Liver (tissue), 9 donors: ENCODE data around the gene HIF3A. TPM values are rescaled to one million over a fixed set of nuclear protein-coding genes. Genes with fewer than 3 reads are reported as not detected.

Experiments used
- DNase-seq: peaks from one replicate; pipeline ENCODE4 v3.0.0-alpha.2; 2017; ENCODE audit warnings: low spot score
- H3K27ac ChIP-seq, 2 donors: one replicate each; pipeline ENCODE4 v1.7.0; 2013; ENCODE audit warnings: inconsistent platforms in 2 of 2, low read length in 2 of 2, control low read depth in 1 of 2, low read depth in 1 of 2, mild to moderate bottlenecking in 1 of 2
- H3K27me3 ChIP-seq, 4 donors: one replicate each; pipeline versions ENCODE4 v1.6.1 to v1.7.0; 2013; ENCODE audit warnings: low read length in 3 of 4, inconsistent platforms in 1 of 4, mild to moderate bottlenecking in 1 of 4, moderate library complexity in 1 of 4; ENCODE audit not compliant: control insufficient read depth in 4 of 4, insufficient read depth in 4 of 4
- H3K36me3 ChIP-seq, 4 donors: one replicate each; pipeline versions ENCODE4 v1.6.1 to v1.7.0; 2013; ENCODE audit warnings: low read length in 3 of 4, mild to moderate bottlenecking in 3 of 4, low read depth in 1 of 4, moderate library complexity in 1 of 4; ENCODE audit not compliant: control insufficient read depth in 4 of 4, insufficient read depth in 3 of 4
- H3K4me1 ChIP-seq, 4 donors: one replicate each; pipeline versions ENCODE4 v1.6.1 to v1.7.0; 2013; ENCODE audit warnings: low read length in 3 of 4, mild to moderate bottlenecking in 3 of 4, moderate library complexity in 1 of 4; ENCODE audit not compliant: control insufficient read depth in 4 of 4, insufficient read depth in 4 of 4
- H3K4me3 ChIP-seq, 3 donors: one replicate each; pipeline versions ENCODE4 v1.6.1 to v1.7.0; 2013; ENCODE audit warnings: low read length in 3 of 3, control low read depth in 1 of 3, low read depth in 1 of 3, mild to moderate bottlenecking in 1 of 3
- H3K9ac ChIP-seq, 2 donors: one replicate each; pipeline ENCODE4 v1.7.0; 2013; ENCODE audit warnings: low read length in 2 of 2, mild to moderate bottlenecking in 2 of 2, moderate library complexity in 2 of 2, control low read depth in 1 of 2, low read depth in 1 of 2
- H3K9me3 ChIP-seq, 4 donors: one replicate each; pipeline versions ENCODE4 v1.6.1 to v1.7.0; 2013; ENCODE audit warnings: low read length in 3 of 4; ENCODE audit not compliant: control insufficient read depth in 4 of 4
- EGR1 ChIP-seq, 2 donors: IDR thresholded peaks; 2 replicates each; pipeline ENCODE4 v1.6.1; 2016 to 2018; ENCODE audit warnings: antibody characterized with exemption in 2 of 2, low read depth in 2 of 2
- FOXA1 ChIP-seq: IDR thresholded peaks from 2 replicates; pipeline ENCODE4 v1.6.1; 2016; ENCODE audit warnings: antibody characterized with exemption
- FOXA2 ChIP-seq: IDR thresholded peaks from 2 replicates; pipeline ENCODE4 v1.6.1; 2016; ENCODE audit warnings: antibody characterized with exemption
- GABPA ChIP-seq, 2 donors: IDR thresholded peaks in 1 of 2; conservative IDR thresholded peaks in 1 of 2; 2 replicates each; pipeline ENCODE4 v1.6.1; 2016; ENCODE audit warnings: antibody characterized with exemption in 2 of 2, mild to moderate bottlenecking in 1 of 2, moderate library complexity in 1 of 2
- HNF4A ChIP-seq, 2 donors: conservative IDR thresholded peaks; 2 replicates each; pipeline ENCODE4 v1.6.1; 2016; ENCODE audit warnings: antibody characterized with exemption in 2 of 2, mild to moderate bottlenecking in 2 of 2
- HNF4G ChIP-seq: IDR thresholded peaks from 2 replicates; pipeline ENCODE4 v1.6.1; 2016; ENCODE audit warnings: antibody characterized with exemption
- JUND ChIP-seq, 2 donors: IDR thresholded peaks; 2 replicates each; pipeline ENCODE4 v1.6.1; 2016; ENCODE audit warnings: antibody characterized with exemption in 2 of 2
- NR2F2 ChIP-seq: IDR thresholded peaks from 2 replicates; pipeline ENCODE4 v1.6.1; 2016; ENCODE audit warnings: antibody characterized with exemption
- RAD21 ChIP-seq, 2 donors: IDR thresholded peaks; 2 replicates each; pipeline ENCODE4 v1.6.1; 2016; ENCODE audit warnings: antibody characterized with exemption in 2 of 2, mild to moderate bottlenecking in 2 of 2
- RXRA ChIP-seq, 2 donors: IDR thresholded peaks; 2 replicates each; pipeline ENCODE4 v1.6.1; 2017 to 2018; ENCODE audit warnings: antibody characterized with exemption in 2 of 2, mild to moderate bottlenecking in 1 of 2
- SP1 ChIP-seq: IDR thresholded peaks from 2 replicates; pipeline ENCODE4 v1.6.1; 2018; ENCODE audit warnings: antibody characterized with exemption, mild to moderate bottlenecking
- TAF1 ChIP-seq: conservative IDR thresholded peaks from 2 replicates; pipeline ENCODE4 v1.6.1; 2016; ENCODE audit warnings: antibody characterized with exemption, mild to moderate bottlenecking
- YY1 ChIP-seq: IDR thresholded peaks from 2 replicates; pipeline ENCODE4 v1.6.1; 2016; ENCODE audit warnings: antibody characterized with exemption, mild to moderate bottlenecking
- WGBS: extraction: QIAGEN DNeasy Blood & Tissue Kit; methylation state at CpG from one replicate; pipeline ENCODE4 v1.1.7; 2013; 5-methylcytosine and 5-hydroxymethylcytosine counted together
- polyA plus RNA-seq, 2 donors: library from polyadenylated mRNA; stranded (reverse) in 1 of 2; unstranded in 1 of 2; fragments of 200-250 nt in 1 of 2; fragments of >200 nt in 1 of 2; fragmentation: Nextera tagmentation in 1 of 2; extraction: Ambion mirVana in 1 of 2; gene quantifications; one replicate each; pipeline versions ENCODE4 v1.2.1 to v1.2.3, GENCODE V29; 2013 to 2015
- total RNA-seq, 2 donors: library from RNA; depleted of rRNA; stranded (reverse); fragments of >200 nt; gene quantifications; one replicate each; pipeline ENCODE4 v1.2.3, GENCODE V29; 2014
- TF ChIP-seq, protein P1 (sequence below): IDR thresholded peaks from 2 replicates; pipeline ENCODE4 v1.6.1; 2016; ENCODE audit warnings: antibody characterized with exemption
- TF ChIP-seq, protein P2 (sequence below): IDR thresholded peaks from 2 replicates; pipeline ENCODE4 v1.6.1; 2016; ENCODE audit warnings: antibody characterized with exemption, mild to moderate bottlenecking
- TF ChIP-seq, protein P3 (sequence below): IDR thresholded peaks from 2 replicates; pipeline ENCODE4 v1.6.1; 2016; ENCODE audit warnings: antibody characterized with exemption
- TF ChIP-seq, protein P4 (sequence below): IDR thresholded peaks from 2 replicates; pipeline ENCODE4 v1.6.1; 2016; ENCODE audit warnings: antibody characterized with exemption
- TF ChIP-seq, protein P5 (sequence below): fragments of 150-350 bp; IDR thresholded peaks from 2 replicates; pipeline ENCODE4 v1.5.1; 2017; ENCODE audit warnings: improper control_type of control experiment, low read depth, low read length; ENCODE audit not compliant: missing input control
- donor health status: healthy.
- donor health status: healthy.
- donor health status: healthy.
- donor health status: healthy.
- donor health status: healthy.

Gene HIF3A
- total and polyA plus RNA-seq, 4 donors = 2.2 to 20.5 (median 6.8) TPM

DNA sequence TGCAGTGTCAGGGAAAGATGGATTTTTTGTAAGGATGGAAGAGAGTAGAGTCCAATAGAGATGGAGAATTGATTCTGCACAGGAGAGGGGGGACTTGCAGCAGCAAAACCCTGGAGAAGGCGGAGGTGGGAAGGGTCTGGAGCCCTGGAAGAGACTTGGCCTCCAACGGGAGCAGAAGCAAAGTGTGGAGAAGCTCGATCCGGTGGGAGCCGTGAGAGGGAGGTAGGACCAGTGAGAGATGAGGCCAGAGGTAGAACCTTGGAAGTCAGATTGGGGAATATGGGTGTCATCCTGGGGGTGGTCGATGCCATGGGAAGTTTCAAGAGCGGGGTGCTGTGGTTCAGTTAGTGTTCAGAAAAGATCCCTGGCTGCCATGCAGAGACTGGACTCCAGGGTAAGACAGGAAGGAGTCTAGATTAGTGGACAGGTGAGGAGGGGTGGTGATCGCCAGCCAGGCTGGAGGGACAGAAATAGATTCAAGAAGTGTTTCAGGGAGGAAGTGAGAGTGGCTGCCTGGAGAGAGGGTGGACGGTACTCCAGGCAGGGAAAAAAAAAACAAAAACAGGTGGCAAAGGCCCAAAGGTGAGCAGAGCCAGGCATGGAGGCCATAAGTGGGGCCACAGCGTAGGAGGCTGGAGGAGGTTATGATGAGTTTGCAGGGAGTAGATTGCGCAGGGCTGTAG is 52.6 kb downstream of the HIF3A start:
- Histone ChIP-seq H3K9me3 (no peaks in the 10 kb centered on the region), H3K9ac (no peak overlapping the region), H3K4me1 (peaks cover 15 to 61% (median 45%) of the 10 kb centered on the region in 4 donors), H3K27ac (peak overlapping the region; percentile 63 to 69), H3K36me3 (peaks cover 0 to 4% (median 1%) of the 10 kb centered on the region in 4 donors), H3K4me3 (no peak overlapping the region), H3K27me3 (no peaks in the 10 kb centered on the region)
- DNase-seq = no peak
- WGBS = 82% methylated on average over 11 of the region's 11 CpGs
- TF ChIP-seq FOXA1 (no peak), EGR1 (IDR thresholded peaks at IDR 0.05; ENCODE audit: low read depth in 2 of 2) (no peak), SP1 (no peak), HNF4G (no peak), YY1 (no peak), TAF1 (no peak), GABPA (IDR thresholded peaks at IDR 0.05 in 1 of 2, conservative IDR thresholded peaks at IDR 0.05 in 1 of 2) (no peak), RXRA (IDR thresholded peaks at IDR 0.05) (no peak), FOXA2 (no peak), RAD21 (IDR thresholded peaks at IDR 0.05) (no peak), HNF4A (conservative IDR thresholded peaks at IDR 0.05) (no peak), JUND (IDR thresholded peaks at IDR 0.05) (no peak), NR2F2 (no peak)
- TF ChIP-seq, protein P1, sequence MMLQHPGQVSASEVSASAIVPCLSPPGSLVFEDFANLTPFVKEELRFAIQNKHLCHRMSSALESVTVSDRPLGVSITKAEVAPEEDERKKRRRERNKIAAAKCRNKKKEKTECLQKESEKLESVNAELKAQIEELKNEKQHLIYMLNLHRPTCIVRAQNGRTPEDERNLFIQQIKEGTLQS = no peak
- TF ChIP-seq, protein P2, sequence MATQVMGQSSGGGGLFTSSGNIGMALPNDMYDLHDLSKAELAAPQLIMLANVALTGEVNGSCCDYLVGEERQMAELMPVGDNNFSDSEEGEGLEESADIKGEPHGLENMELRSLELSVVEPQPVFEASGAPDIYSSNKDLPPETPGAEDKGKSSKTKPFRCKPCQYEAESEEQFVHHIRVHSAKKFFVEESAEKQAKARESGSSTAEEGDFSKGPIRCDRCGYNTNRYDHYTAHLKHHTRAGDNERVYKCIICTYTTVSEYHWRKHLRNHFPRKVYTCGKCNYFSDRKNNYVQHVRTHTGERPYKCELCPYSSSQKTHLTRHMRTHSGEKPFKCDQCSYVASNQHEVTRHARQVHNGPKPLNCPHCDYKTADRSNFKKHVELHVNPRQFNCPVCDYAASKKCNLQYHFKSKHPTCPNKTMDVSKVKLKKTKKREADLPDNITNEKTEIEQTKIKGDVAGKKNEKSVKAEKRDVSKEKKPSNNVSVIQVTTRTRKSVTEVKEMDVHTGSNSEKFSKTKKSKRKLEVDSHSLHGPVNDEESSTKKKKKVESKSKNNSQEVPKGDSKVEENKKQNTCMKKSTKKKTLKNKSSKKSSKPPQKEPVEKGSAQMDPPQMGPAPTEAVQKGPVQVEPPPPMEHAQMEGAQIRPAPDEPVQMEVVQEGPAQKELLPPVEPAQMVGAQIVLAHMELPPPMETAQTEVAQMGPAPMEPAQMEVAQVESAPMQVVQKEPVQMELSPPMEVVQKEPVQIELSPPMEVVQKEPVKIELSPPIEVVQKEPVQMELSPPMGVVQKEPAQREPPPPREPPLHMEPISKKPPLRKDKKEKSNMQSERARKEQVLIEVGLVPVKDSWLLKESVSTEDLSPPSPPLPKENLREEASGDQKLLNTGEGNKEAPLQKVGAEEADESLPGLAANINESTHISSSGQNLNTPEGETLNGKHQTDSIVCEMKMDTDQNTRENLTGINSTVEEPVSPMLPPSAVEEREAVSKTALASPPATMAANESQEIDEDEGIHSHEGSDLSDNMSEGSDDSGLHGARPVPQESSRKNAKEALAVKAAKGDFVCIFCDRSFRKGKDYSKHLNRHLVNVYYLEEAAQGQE = no peak
- TF ChIP-seq, protein P3, sequence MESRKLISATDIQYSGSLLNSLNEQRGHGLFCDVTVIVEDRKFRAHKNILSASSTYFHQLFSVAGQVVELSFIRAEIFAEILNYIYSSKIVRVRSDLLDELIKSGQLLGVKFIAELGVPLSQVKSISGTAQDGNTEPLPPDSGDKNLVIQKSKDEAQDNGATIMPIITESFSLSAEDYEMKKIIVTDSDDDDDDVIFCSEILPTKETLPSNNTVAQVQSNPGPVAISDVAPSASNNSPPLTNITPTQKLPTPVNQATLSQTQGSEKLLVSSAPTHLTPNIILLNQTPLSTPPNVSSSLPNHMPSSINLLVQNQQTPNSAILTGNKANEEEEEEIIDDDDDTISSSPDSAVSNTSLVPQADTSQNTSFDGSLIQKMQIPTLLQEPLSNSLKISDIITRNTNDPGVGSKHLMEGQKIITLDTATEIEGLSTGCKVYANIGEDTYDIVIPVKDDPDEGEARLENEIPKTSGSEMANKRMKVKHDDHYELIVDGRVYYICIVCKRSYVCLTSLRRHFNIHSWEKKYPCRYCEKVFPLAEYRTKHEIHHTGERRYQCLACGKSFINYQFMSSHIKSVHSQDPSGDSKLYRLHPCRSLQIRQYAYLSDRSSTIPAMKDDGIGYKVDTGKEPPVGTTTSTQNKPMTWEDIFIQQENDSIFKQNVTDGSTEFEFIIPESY = no peak
- TF ChIP-seq, protein P4, sequence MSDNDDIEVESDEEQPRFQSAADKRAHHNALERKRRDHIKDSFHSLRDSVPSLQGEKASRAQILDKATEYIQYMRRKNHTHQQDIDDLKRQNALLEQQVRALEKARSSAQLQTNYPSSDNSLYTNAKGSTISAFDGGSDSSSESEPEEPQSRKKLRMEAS = no peak
- TF ChIP-seq, protein P5, sequence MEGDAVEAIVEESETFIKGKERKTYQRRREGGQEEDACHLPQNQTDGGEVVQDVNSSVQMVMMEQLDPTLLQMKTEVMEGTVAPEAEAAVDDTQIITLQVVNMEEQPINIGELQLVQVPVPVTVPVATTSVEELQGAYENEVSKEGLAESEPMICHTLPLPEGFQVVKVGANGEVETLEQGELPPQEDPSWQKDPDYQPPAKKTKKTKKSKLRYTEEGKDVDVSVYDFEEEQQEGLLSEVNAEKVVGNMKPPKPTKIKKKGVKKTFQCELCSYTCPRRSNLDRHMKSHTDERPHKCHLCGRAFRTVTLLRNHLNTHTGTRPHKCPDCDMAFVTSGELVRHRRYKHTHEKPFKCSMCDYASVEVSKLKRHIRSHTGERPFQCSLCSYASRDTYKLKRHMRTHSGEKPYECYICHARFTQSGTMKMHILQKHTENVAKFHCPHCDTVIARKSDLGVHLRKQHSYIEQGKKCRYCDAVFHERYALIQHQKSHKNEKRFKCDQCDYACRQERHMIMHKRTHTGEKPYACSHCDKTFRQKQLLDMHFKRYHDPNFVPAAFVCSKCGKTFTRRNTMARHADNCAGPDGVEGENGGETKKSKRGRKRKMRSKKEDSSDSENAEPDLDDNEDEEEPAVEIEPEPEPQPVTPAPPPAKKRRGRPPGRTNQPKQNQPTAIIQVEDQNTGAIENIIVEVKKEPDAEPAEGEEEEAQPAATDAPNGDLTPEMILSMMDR = no peak
